Neural crest cell (in vitro differentiated cells): ENCODE measurements around the gene TGFBR3. TPM values are rescaled to one million over a fixed set of nuclear protein-coding genes. Genes with fewer than 3 reads are reported as not detected.

Experiments used
- DNase-seq: peaks from one replicate; pipeline ENCODE4 v3.0.0; 2021; ENCODE audit warnings: low read depth, mixed read lengths, low spot score
- H3K27ac Mint-ChIP-seq: one replicate; pipeline ENCODE4 v1.8.0; 2021; ENCODE audit warnings: mild to moderate bottlenecking, mixed read lengths; ENCODE audit not compliant: unreplicated experiment
- H3K27me3 Mint-ChIP-seq: 2 replicates; pipeline ENCODE4 v1.8.0; 2021; ENCODE audit warnings: low read depth, mild to moderate bottlenecking, mixed read lengths
- H3K36me3 Mint-ChIP-seq: 2 replicates; pipeline ENCODE4 v1.8.0; 2021; ENCODE audit warnings: low read depth, mild to moderate bottlenecking, mixed read lengths
- H3K4me1 Mint-ChIP-seq: 2 replicates; pipeline ENCODE4 v1.8.0; 2021; ENCODE audit warnings: mixed read lengths
- H3K4me3 Mint-ChIP-seq: one replicate; pipeline ENCODE4 v1.8.0; 2021; ENCODE audit warnings: mild to moderate bottlenecking, mixed read lengths
- H3K9me3 Mint-ChIP-seq: 2 replicates; pipeline ENCODE4 v1.8.0; 2021; ENCODE audit warnings: mixed read lengths
- CTCF ChIP-seq: fragments of 200-600 bp; sonication (generic); conservative IDR thresholded peaks from 2 replicates; pipeline ENCODE4 v1.5.0; 2021; ENCODE audit warnings: antibody characterized with exemption, mild to moderate bottlenecking
- total RNA-seq: library from RNA; stranded (reverse); gene quantifications from 2 replicates; pipeline ENCODE4 v1.2.1, GENCODE V29; 2021

TGFBR3 gene
- total RNA-seq, 1 donor from 2014 or later = 15.1 TPM

- Mint-ChIP-seq H3K4me3 (peak overlapping the region; percentile 32), H3K4me1 (peaks cover 71% of the 10 kb centered on the region), H3K27me3 (no peaks in the 10 kb centered on the region), H3K27ac (peak overlapping the region; percentile 85), H3K36me3 (no peaks in the 10 kb centered on the region), H3K9me3 (no peaks in the 10 kb centered on the region)
- DNase-seq = no peak
- no peak for TF ChIP-seq CTCF
Observed at GRCh38 chr1:91684481-91685196, 201.3 kb downstream of the TGFBR3 start.

GRCh38 chr1:91683598-91683951, 202.4 kb downstream of the TGFBR3 start:
- Mint-ChIP-seq H3K27me3 (no peaks in the 10 kb centered on the region), H3K9me3 (no peaks in the 10 kb centered on the region), H3K36me3 (no peaks in the 10 kb centered on the region), H3K4me1 (peaks cover 67% of the 10 kb centered on the region), H3K4me3 (no peak overlapping the region), H3K27ac (no peak overlapping the region)
- no peak for TF ChIP-seq CTCF
- DNase-seq = no peak

GRCh38 chr1:91682882-91683597, 202.9 kb downstream of the TGFBR3 start:
- TF ChIP-seq CTCF = no peak
- no peak overlapping the region for H3K27ac Mint-ChIP-seq
- H3K4me1 Mint-ChIP-seq = peaks cover 62% of the 10 kb centered on the region
- H3K9me3 Mint-ChIP-seq = no peaks in the 10 kb centered on the region
- no peak for DNase-seq
- H3K27me3 Mint-ChIP-seq = no peaks in the 10 kb centered on the region
- H3K4me3 Mint-ChIP-seq = no peak overlapping the region
- H3K36me3 Mint-ChIP-seq = no peaks in the 10 kb centered on the region

- Mint-ChIP-seq H3K27me3 (no peaks in the 10 kb centered on the region), H3K4me3 (no peak overlapping the region), H3K27ac (peak overlapping the region; percentile 93), H3K9me3 (no peaks in the 10 kb centered on the region), H3K36me3 (no peaks in the 10 kb centered on the region), H3K4me1 (peaks cover 54% of the 10 kb centered on the region)
- DNase-seq = no peak
- no peak for TF ChIP-seq CTCF
Observed at GRCh38 chr1:91680556-91681155, 205.3 kb downstream of the TGFBR3 start.

GRCh38 chr1:91679446-91679845, 206.5 kb downstream of the TGFBR3 start:
- Mint-ChIP-seq H3K27me3 (no peaks in the 10 kb centered on the region), H3K4me3 (no peak overlapping the region), H3K9me3 (no peaks in the 10 kb centered on the region), H3K4me1 (peaks cover 42% of the 10 kb centered on the region), H3K27ac (no peak overlapping the region), H3K36me3 (no peaks in the 10 kb centered on the region)
- no peak for TF ChIP-seq CTCF
- no peak for DNase-seq
